ENCODE measurements around the gene CHCHD4. TPM values are rescaled to one million over a fixed set of nuclear protein-coding genes. Genes with fewer than 3 reads are reported as not detected.

Gene CHCHD4
- total RNA-seq, 1 donor from 2014 or later = 20.7 TPM

DNA sequence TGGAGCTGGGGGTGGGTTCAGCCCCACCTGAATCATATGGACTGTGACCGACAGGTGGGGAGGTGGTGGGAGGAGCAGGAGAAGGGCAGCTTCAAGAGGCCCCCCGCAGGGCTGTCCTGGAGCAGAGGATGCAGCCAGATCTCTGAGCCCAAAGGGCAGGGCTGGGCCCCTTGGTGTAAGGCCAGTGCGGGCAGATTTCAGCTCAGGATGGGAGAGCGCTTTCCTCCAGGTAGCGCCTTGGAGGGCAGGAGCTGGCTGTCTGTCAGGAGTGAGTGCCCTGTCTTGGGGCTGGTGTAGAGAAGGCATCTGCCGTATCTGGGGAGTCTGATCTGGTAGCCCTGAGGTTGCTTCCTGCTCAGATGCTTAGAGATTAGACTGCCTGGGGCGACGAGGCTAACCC lies 7.5 kb upstream of the CHCHD4 start:
- Histone ChIP-seq H3K4me3 (ENCODE audit: low read depth, low read length) (no peak overlapping the region), H3K27me3 (ENCODE audit: control insufficient read depth, insufficient read depth, low read length) (no peaks in the 10 kb centered on the region), H3K36me3 (ENCODE audit: control insufficient read depth, insufficient read depth, low read length) (peaks cover 2% of the 10 kb centered on the region)
- no peak for DNase-seq (ENCODE audit: low read depth)
- TF ChIP-seq, protein P1, sequence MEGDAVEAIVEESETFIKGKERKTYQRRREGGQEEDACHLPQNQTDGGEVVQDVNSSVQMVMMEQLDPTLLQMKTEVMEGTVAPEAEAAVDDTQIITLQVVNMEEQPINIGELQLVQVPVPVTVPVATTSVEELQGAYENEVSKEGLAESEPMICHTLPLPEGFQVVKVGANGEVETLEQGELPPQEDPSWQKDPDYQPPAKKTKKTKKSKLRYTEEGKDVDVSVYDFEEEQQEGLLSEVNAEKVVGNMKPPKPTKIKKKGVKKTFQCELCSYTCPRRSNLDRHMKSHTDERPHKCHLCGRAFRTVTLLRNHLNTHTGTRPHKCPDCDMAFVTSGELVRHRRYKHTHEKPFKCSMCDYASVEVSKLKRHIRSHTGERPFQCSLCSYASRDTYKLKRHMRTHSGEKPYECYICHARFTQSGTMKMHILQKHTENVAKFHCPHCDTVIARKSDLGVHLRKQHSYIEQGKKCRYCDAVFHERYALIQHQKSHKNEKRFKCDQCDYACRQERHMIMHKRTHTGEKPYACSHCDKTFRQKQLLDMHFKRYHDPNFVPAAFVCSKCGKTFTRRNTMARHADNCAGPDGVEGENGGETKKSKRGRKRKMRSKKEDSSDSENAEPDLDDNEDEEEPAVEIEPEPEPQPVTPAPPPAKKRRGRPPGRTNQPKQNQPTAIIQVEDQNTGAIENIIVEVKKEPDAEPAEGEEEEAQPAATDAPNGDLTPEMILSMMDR (IDR thresholded peaks at IDR 0.05; ENCODE audit: insufficient read depth, low read length, poor library complexity, severe bottlenecking) = no peak

DNA sequence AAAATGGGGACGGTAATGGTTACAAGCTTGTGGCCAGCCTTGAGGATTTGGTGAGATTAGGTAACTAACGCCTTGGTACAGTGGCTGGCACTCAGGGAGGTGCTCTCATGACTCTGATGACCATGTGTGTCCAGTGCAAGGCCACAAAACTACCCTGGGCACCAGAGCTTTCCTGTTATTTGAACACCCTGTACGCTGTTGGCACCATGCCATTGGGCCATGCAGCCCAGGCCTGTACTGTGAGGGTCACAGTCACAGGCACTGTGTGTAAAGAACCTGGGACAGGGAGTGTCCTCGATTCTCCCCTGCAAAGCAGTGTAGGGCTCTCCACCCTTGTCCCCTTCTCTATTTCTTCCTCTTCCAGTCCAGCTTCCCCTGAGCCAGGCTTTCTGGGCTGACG lies 6.5 kb upstream of the CHCHD4 start:
- no peak for DNase-seq (ENCODE audit: low read depth)
- Histone ChIP-seq H3K36me3 (ENCODE audit: control insufficient read depth, insufficient read depth, low read length) (peaks cover 2% of the 10 kb centered on the region), H3K4me3 (ENCODE audit: low read depth, low read length) (no peak overlapping the region), H3K27me3 (ENCODE audit: control insufficient read depth, insufficient read depth, low read length) (no peaks in the 10 kb centered on the region)
- TF ChIP-seq, protein P1 (IDR thresholded peaks at IDR 0.05; ENCODE audit: insufficient read depth, low read length, poor library complexity, severe bottlenecking) = no peak

DNA sequence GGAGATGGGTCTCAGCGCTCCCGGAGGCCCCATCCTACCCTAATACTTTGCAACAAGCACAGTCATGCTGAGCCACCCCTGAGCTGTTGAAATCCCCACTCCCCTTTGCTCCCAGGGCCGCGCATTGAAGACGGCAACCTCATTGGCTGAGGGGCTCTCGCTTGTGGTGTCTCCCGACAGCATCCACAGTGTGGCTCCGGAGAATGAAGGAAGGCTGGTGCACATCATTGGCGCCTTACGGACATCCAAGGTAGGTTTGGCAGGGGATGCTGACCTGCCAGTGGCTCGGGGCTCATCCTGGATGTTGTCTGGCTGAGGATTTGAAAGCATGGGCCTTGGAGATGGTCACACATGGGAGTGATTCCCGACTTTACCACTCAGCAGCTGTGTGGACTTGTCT lies 6.0 kb upstream of the CHCHD4 start:
- Histone ChIP-seq H3K36me3 (ENCODE audit: control insufficient read depth, insufficient read depth, low read length) (peaks cover 2% of the 10 kb centered on the region), H3K27me3 (ENCODE audit: control insufficient read depth, insufficient read depth, low read length) (no peaks in the 10 kb centered on the region), H3K4me3 (ENCODE audit: low read depth, low read length) (no peak overlapping the region)
- no peak for DNase-seq (ENCODE audit: low read depth)
- TF ChIP-seq, protein P1 (IDR thresholded peaks at IDR 0.05; ENCODE audit: insufficient read depth, low read length, poor library complexity, severe bottlenecking) = no peak

DNA sequence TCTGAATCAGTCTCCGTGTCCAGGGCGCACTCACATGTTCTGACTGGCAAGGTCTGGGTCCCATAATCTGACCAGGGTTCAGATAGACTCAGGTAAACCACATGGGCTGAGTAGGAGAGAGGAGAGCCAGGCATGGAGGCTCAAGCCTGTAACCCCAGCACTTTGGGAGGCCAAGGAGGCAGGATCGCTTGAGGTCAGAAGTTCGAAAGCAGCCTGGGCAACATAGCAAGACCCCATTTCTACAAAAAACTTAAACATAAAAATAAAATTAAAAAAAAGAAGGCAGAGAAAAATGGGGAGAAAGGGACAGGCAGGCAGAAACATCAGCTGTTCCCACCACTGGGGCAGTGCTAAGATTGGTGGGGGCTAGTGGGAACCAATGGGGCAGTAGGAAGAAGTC lies 5.6 kb upstream of the CHCHD4 start:
- Histone ChIP-seq H3K27me3 (ENCODE audit: control insufficient read depth, insufficient read depth, low read length) (no peaks in the 10 kb centered on the region), H3K36me3 (ENCODE audit: control insufficient read depth, insufficient read depth, low read length) (peaks cover 2% of the 10 kb centered on the region), H3K4me3 (ENCODE audit: low read depth, low read length) (no peak overlapping the region)
- no peak for DNase-seq (ENCODE audit: low read depth)
- TF ChIP-seq, protein P1 (IDR thresholded peaks at IDR 0.05; ENCODE audit: insufficient read depth, low read length, poor library complexity, severe bottlenecking) = no peak

DNA sequence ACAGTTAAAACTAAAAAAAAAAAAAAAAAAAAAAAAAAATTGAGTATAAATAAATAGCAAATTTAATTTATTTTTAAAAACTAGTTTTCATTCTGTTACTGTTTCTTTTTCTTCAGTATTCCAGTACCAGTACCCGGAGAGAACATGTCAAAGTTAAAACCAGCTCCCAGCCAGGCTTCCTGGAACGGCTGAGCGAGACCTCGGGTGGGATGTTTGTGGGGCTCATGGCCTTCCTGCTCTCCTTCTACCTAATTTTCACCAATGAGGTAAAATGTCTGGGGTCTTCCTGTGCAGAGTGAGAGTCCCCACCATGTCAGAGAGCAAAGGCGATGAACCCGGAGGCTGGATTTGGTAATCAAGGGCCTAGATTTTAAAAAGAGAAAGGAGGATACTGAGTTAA lies 4.6 kb upstream of the CHCHD4 start:
- Histone ChIP-seq H3K27me3 (ENCODE audit: control insufficient read depth, insufficient read depth, low read length) (no peaks in the 10 kb centered on the region), H3K4me3 (ENCODE audit: low read depth, low read length) (no peak overlapping the region), H3K36me3 (ENCODE audit: control insufficient read depth, insufficient read depth, low read length) (peaks cover 2% of the 10 kb centered on the region)

DNA sequence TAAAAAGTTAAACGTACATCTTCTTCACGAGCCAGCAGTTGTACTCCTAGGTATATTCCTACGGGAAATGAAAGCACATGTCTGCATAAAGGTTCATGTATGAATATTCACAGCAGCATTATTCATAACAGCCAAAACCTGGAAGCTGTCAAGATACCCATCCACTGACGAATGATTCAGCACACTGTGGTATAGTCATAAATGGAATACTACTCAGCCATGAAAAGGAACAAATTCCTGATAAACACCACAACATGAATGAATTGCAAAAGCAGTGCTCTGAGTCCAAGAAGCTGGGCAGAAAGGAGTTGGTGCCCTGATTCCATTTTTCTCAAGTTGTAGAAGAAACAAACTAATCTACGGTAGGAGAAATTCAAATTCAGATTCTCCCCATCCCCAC lies 4.1 kb upstream of the CHCHD4 start:
- peaks cover 2% of the 10 kb centered on the region for H3K36me3 ChIP-seq (ENCODE audit: control insufficient read depth, insufficient read depth, low read length)
- TF ChIP-seq, protein P1 (IDR thresholded peaks at IDR 0.05; ENCODE audit: insufficient read depth, low read length, poor library complexity, severe bottlenecking) = no peak
- DNase-seq (ENCODE audit: low read depth) = no peak
- no peaks in the 10 kb centered on the region for H3K27me3 ChIP-seq (ENCODE audit: control insufficient read depth, insufficient read depth, low read length)
- no peak overlapping the region for H3K4me3 ChIP-seq (ENCODE audit: low read depth, low read length)

More for the DNA sequence above, 4.6 kb upstream of the CHCHD4 start:
- TF ChIP-seq, protein P1 (IDR thresholded peaks at IDR 0.05; ENCODE audit: insufficient read depth, low read length, poor library complexity, severe bottlenecking) = no peak
- no peak for DNase-seq (ENCODE audit: low read depth)

Data from kidney epithelial cell (primary cell).